DOHH2 (cell line): Measurements from ENCODE around the gene MSH5.

Source experiments
- H3F3A ChIP-seq: fragments of 200-600 bp; sonication (generic), shearing (Covaris generic); 2 replicates; pipeline ENCODE4 v1.6.0; 2016; ENCODE audit warnings: antibody characterized with exemption, mild to moderate bottlenecking; ENCODE audit not compliant: control insufficient read depth, insufficient read depth
- H3K27ac ChIP-seq: fragments of 200-600 bp; sonication (generic); 2 replicates; pipeline ENCODE4 v1.5.1; 2014; ENCODE audit warnings: low read depth, mild to moderate bottlenecking, low read length, moderate library complexity
- H3K27me3 ChIP-seq: fragments of 200-600 bp; sonication (generic); 2 replicates; pipeline ENCODE4 v1.6.1; 2014; ENCODE audit warnings: mild to moderate bottlenecking, low read length, mixed read lengths; ENCODE audit not compliant: control insufficient read depth
- H3K36me3 ChIP-seq: fragments of 200-600 bp; sonication (generic); 2 replicates; pipeline ENCODE4 v1.6.1; 2014; ENCODE audit warnings: mild to moderate bottlenecking, low read length, moderate library complexity, mixed read lengths; ENCODE audit not compliant: control insufficient read depth
- H3K4me1 ChIP-seq: fragments of 200-600 bp; sonication (generic); 2 replicates; pipeline ENCODE4 v1.6.1; 2014; ENCODE audit warnings: mild to moderate bottlenecking, low read length, mixed read lengths; ENCODE audit not compliant: control insufficient read depth
- H3K4me2 ChIP-seq: fragments of 200-600 bp; sonication (generic); 2 replicates; pipeline ENCODE4 v1.6.0; 2014; ENCODE audit warnings: mild to moderate bottlenecking, low read length, moderate library complexity
- H3K4me3 ChIP-seq: fragments of 200-600 bp; sonication (generic); 2 replicates; pipeline ENCODE4 v1.5.1; 2014; ENCODE audit warnings: mild to moderate bottlenecking, low read length, mixed read lengths
- H3K79me2 ChIP-seq: fragments of 200-600 bp; sonication (generic); 2 replicates; pipeline ENCODE4 v1.6.1; 2014; ENCODE audit warnings: mild to moderate bottlenecking, low read length, mixed read lengths; ENCODE audit not compliant: control insufficient read depth
- H3K9me2 ChIP-seq: fragments of 200-600 bp; sonication (generic); replicated peaks from 2 replicates; pipeline ENCODE4 v1.6.1; 2014; ENCODE audit warnings: mild to moderate bottlenecking, low read length, mixed read lengths; ENCODE audit not compliant: control insufficient read depth
- H3K9me3 ChIP-seq: fragments of 200-600 bp; sonication (generic); 2 replicates; pipeline ENCODE4 v1.6.1; 2014; ENCODE audit warnings: antibody characterized with exemption, low read length, mixed read lengths; ENCODE audit not compliant: control insufficient read depth, insufficient read depth
- H4K20me1 ChIP-seq: fragments of 200-600 bp; sonication (generic); 2 replicates; pipeline ENCODE4 v1.6.0; 2014; ENCODE audit warnings: low read depth, mild to moderate bottlenecking, antibody characterized with exemption, low read length, moderate library complexity; ENCODE audit not compliant: control insufficient read depth, insufficient read depth
- EZH2phosphoT487 ChIP-seq: fragments of 200-600 bp; sonication (generic); IDR thresholded peaks from 2 replicates; pipeline ENCODE4 v1.6.1; 2017; ENCODE audit warnings: borderline replicate concordance, mild to moderate bottlenecking, antibody characterized with exemption, low read length, moderate library complexity, mixed read lengths
- TF ChIP-seq, protein P1 (sequence below): fragments of 200-600 bp; sonication (generic); IDR thresholded peaks from one replicate; pipeline ENCODE4 v1.5.1; 2014; ENCODE audit warnings: antibody characterized with exemption, mild to moderate bottlenecking, low read depth, low read length; ENCODE audit not compliant: poor library complexity, severe bottlenecking

MSH5 gene

DNA sequence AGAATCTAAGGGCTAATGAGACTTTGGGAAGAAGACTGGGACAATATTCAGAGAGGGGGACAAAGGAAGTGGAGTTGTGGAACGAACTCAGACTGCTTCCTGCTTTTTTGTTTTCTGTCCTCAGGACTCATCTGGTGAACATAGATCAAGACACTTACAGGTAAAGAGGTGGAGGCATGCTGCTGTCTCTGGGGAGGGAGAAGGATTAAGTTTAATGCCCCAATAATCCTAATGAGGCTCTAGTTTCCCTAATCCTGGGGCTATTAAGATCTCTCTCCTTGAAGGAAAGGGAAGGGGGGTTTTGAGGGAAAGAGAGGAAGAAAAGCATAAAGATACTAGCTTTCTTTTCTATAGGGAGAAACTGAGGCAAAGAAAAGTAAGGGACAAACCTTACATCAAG is 4.6 kb downstream of the MSH5 start:
- Histone ChIP-seq H3K27ac (no peak overlapping the region), H3K27me3 (no peaks in the 10 kb centered on the region), H4K20me1 (no peaks in the 10 kb centered on the region), H3K9me2 (no peaks in the 10 kb centered on the region), H3K4me3 (no peak overlapping the region), H3K36me3 (peaks cover 66% of the 10 kb centered on the region), H3K4me1 (peaks cover 30% of the 10 kb centered on the region), H3K4me2 (no peak overlapping the region), H3K9me3 (no peaks in the 10 kb centered on the region), H3F3A (0 out of 2 replicates have a peak, but pooled peaks cover 5% of the 10 kb centered on the region), H3K79me2 (peaks cover 26% of the 10 kb centered on the region)
- no peak for TF ChIP-seq EZH2phosphoT487
- TF ChIP-seq, protein P1, sequence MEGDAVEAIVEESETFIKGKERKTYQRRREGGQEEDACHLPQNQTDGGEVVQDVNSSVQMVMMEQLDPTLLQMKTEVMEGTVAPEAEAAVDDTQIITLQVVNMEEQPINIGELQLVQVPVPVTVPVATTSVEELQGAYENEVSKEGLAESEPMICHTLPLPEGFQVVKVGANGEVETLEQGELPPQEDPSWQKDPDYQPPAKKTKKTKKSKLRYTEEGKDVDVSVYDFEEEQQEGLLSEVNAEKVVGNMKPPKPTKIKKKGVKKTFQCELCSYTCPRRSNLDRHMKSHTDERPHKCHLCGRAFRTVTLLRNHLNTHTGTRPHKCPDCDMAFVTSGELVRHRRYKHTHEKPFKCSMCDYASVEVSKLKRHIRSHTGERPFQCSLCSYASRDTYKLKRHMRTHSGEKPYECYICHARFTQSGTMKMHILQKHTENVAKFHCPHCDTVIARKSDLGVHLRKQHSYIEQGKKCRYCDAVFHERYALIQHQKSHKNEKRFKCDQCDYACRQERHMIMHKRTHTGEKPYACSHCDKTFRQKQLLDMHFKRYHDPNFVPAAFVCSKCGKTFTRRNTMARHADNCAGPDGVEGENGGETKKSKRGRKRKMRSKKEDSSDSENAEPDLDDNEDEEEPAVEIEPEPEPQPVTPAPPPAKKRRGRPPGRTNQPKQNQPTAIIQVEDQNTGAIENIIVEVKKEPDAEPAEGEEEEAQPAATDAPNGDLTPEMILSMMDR: no peak

DNA sequence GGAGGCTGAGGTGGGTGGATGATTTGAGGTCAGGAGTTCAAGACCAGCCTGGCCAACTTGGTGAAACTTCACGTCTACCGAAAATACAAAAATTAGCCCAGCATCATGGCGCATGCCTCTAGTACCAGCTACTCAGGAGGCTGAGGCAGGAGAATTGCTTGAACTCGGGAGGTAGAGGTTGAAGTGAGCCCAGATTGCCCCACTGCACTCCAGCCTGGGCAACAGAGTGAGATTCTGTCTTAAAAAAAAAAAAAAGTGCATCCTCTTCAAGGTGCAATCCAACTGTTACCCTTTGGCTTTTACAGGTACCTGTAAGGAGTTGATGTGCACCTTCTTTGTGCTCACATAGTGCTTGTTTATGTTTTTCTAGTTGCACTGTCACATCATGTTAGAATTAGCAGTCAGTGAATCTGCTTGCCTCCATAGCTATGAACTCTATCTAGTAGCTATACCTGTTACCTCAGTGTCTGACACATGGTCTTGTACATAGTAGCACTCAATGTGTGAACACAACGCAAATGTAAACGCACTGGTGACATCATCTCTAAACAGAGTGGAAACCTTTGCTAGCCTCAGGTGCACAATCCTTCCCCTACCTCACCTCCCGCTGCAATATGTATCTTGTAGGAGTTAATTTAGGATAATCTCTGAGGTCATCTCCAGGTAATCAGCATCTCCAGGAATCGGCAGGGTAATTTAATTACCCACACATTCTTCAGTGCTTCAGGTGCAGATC is 9.7 kb downstream of the MSH5 start:
- Histone ChIP-seq H3K9me3 (no peaks in the 10 kb centered on the region), H3K9me2 (no peaks in the 10 kb centered on the region), H3K79me2 (no peaks in the 10 kb centered on the region), H3F3A (peaks cover 10% of the 10 kb centered on the region), H3K4me3 (no peak overlapping the region), H3K4me1 (0 out of 2 replicates have a peak, but pooled peaks cover 1% of the 10 kb centered on the region), H4K20me1 (no peaks in the 10 kb centered on the region), H3K27me3 (no peaks in the 10 kb centered on the region), H3K4me2 (no peak overlapping the region), H3K36me3 (peaks cover 36% of the 10 kb centered on the region), H3K27ac (no peak overlapping the region)
- TF ChIP-seq, protein P1: no peak
- TF ChIP-seq EZH2phosphoT487: no peak

DNA sequence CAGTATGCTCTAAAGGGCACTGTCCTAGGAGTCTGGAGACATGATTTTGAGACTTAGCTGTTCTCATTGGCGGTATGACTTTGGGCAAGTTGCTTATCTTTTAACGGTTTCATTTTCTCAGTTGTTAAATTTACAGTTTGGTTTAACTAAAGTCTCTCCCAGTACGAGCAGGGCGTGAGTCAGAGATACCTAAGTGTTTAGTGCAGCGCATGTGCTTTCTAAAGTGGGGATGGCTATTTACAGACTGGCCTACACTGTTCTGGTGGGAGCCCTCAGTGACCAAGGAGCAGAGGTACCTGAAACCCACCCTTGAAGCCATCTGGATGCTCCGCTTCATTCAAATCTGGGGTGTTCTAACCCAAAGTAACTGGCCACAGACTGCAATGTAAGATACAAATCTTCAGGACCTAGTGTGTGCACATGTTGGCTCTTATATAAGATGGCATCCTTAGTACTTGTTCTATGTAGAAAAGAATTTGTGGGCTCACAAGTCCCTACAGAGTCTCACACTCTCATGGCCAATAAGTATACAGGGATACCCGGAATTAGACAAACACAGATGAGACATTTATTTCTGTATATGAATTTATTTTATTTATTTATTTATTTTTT is 10.7 kb downstream of the MSH5 start:
- Histone ChIP-seq H3K9me2 (no peaks in the 10 kb centered on the region), H3K4me1 (no peaks in the 10 kb centered on the region), H3K27me3 (no peaks in the 10 kb centered on the region), H3K36me3 (peaks cover 27% of the 10 kb centered on the region), H3K4me2 (no peak overlapping the region), H3K9me3 (no peaks in the 10 kb centered on the region), H3K27ac (no peak overlapping the region), H3K79me2 (no peaks in the 10 kb centered on the region), H3F3A (peaks cover 10% of the 10 kb centered on the region), H4K20me1 (no peaks in the 10 kb centered on the region), H3K4me3 (no peak overlapping the region)
- TF ChIP-seq EZH2phosphoT487: no peak
- TF ChIP-seq, protein P1: no peak
